Heart right ventricle (tissue), 16 donors: ENCODE results near the gene ST6GALNAC5. TPM values are rescaled to one million over a fixed set of nuclear protein-coding genes. Genes with fewer than 3 reads are reported as not detected.

Experiments
- ATAC-seq, 8 donors: fragments of 200-7000 bp; cut with Tn5 transposase; one replicate each; pipeline ENCODE4 v1.9.1; 2020; ENCODE audit warnings: mild to moderate bottlenecking in 8 of 8, moderate library complexity in 8 of 8, moderate number of reproducible peaks in 1 of 8
- DNase-seq, 2 donors: peaks; one replicate each; pipeline ENCODE4 v3.0.0-alpha.2; 2020
- H3K27ac ChIP-seq, 10 donors: fragments of 200-600 bp; sonication (generic) in 2 of 10; one replicate each; pipeline versions ENCODE4 v1.5.0 to v1.8.0; 2020 to 2022; ENCODE audit warnings: mild to moderate bottlenecking in 3 of 10
- H3K27me3 ChIP-seq, 7 donors: fragments of 200-600 bp; one replicate each; pipeline ENCODE4 v1.8.0; 2021 to 2022; ENCODE audit warnings: mild to moderate bottlenecking in 2 of 7
- H3K36me3 ChIP-seq, 9 donors: fragments of 200-600 bp; sonication (generic) in 1 of 9; one replicate each; pipeline versions ENCODE4 v1.5.0 to v1.8.0; 2020 to 2022; ENCODE audit warnings: mild to moderate bottlenecking in 2 of 9
- H3K4me1 ChIP-seq, 9 donors: fragments of 200-600 bp; sonication (generic) in 1 of 9; one replicate each; pipeline versions ENCODE4 v1.5.0 to v1.8.0; 2020 to 2022; ENCODE audit warnings: mild to moderate bottlenecking in 4 of 9
- H3K4me3 ChIP-seq, 10 donors: fragments of 200-600 bp; sonication (generic) in 2 of 10; one replicate each; pipeline versions ENCODE4 v1.5.0 to v1.8.0; 2020 to 2022; ENCODE audit warnings: mild to moderate bottlenecking in 7 of 10, moderate library complexity in 2 of 10
- H3K9me3 ChIP-seq, 11 donors: fragments of 200-600 bp in 10 of 11; sonication (generic) in 2 of 11; one replicate each; pipeline versions ENCODE4 v1.5.0 to v1.8.0; 2013 to 2022; ENCODE audit warnings: mild to moderate bottlenecking in 2 of 11, control low read depth in 1 of 11, moderate library complexity in 1 of 11
- WGBS, 2 donors: extraction: QIAGEN DNeasy Blood & Tissue Kit; methylation state at CpG; one replicate each; pipeline ENCODE4 v1.1.7; 2013; ENCODE audit warnings: inconsistent platforms in 1 of 2; 5-methylcytosine and 5-hydroxymethylcytosine counted together
- intact Hi-C, 10 donors: fragments of 100-400 bp; cut with DNase I; formaldehyde crosslinking; loops; one replicate each; pipeline versions ENCODE4 v1.11.1 to v1.14.2; 2022
- polyA plus RNA-seq, 2 donors: library from polyadenylated mRNA; stranded (reverse); fragments of 200-250 nt; gene quantifications; one replicate each; pipeline ENCODE4 v1.2.3, GENCODE V29; 2013
- total RNA-seq, 10 donors: library from RNA; stranded (reverse); fragmentation: NEBNext Ultra II Directional in 3 of 10; extraction: Animal tissue kit (Norgen Biotek cat#: 25700) in 3 of 10; gene quantifications; one replicate each; pipeline versions ENCODE4 v1.2.1 to v1.2.4, GENCODE V29; 2021 to 2023
- TF ChIP-seq, protein P1 (sequence below), 9 donors: fragments of 200-600 bp; sonication (generic) in 2 of 9; IDR thresholded peaks; one replicate each; pipeline versions ENCODE4 v1.5.0 to v1.8.0; 2021 to 2022; ENCODE audit warnings: antibody characterized with exemption in 9 of 9, mild to moderate bottlenecking in 5 of 9, moderate library complexity in 1 of 9
- donor health status: Arrhythmogenic right ventricular cardiomyopathy.
- donor health status: ischemic (EF 13 %, LVEDD 7.1; RV severe dilation, severe dysfunction).
- donor health status: healthy with polysubstance abuse.
- donor health status: DM: no; HTN: yes; CAD: no.
- donor health status: DM: no; HTN: no; CAD: no.
- donor health status: ischemic (EF 25% LVEDD 6.9; RV normal size, moderate dysfunction).
- donor health status: ischemic (EF 25% LVEDD 5.7; RV mildly dilated, moderate dysfunction).
- donor health status: healthy.
- donor health status: DM: yes; HTN: yes; CAD: no.
- donor health status: Ischemic cardiomyopathy.
- donor health status: ischemic (EF 35%, LVEDD 5.7; RV mildly dilated, moderate dysfunction).
- donor health status: nonischemic (EF 11% LVEDD 7.7; RV severe dilation, severe dysfunction).
- donor health status: DM: yes; HTN: yes; CAD: no.
- donor health status: PGD.
- donor health status: ischemic (EF 29% LVEDD 5.4; RV normal size, mild dysfunction).
- donor health status: nonischemic (EF 23%, LVEDD 6.1; RV moderate dilation, normal function).

The ST6GALNAC5 gene
- total and polyA plus RNA-seq, 12 donors, result 0.17 to 1.3 (median 0.35) TPM; not detected in 2

DNA sequence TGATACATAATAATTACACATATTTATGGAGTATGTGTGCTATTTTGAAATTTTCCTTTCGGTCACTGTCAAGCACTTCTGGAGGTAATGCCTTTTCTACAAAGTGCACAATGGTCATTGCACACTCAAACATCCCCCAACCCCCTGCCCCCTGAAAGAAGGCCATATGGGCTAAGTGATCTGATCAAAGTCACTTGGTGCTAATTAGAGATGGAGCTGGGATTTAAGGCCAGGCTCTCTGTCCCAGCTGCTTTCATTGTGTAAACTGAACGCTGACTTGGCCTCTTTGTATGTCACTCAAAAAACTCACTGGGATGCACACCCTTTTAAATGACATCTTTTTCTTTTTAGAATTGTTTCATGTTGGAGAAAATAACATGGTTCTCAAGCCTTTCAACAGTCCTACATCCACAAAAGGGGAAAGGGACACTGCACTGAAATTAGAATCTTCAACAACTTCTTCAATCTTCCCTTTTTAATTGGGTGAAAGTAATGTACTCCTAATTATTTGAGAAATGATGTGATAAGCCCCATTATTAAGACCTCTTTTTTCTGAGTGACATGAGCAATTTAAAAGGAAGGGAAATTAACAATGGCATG lies 149.2 kb downstream of the ST6GALNAC5 start:
- Histone ChIP-seq H3K4me1 (no peaks in the 10 kb centered on the region), H3K9me3 (no peaks in the 10 kb centered on the region), H3K27ac (no peak overlapping the region), H3K36me3 (no peaks in the 10 kb centered on the region), H3K27me3 (peaks cover 0 to 9% (median 0%) of the 10 kb centered on the region in 7 donors), H3K4me3 (no peak overlapping the region)
- intact Hi-C loops, result loop anchor here in 1 of 10 donors (5.0 kb wide), 1 partner anchor 354 kb away; no protein-coding TSS in a partner anchor
- DNase-seq, result no peak
- TF ChIP-seq, protein P1, sequence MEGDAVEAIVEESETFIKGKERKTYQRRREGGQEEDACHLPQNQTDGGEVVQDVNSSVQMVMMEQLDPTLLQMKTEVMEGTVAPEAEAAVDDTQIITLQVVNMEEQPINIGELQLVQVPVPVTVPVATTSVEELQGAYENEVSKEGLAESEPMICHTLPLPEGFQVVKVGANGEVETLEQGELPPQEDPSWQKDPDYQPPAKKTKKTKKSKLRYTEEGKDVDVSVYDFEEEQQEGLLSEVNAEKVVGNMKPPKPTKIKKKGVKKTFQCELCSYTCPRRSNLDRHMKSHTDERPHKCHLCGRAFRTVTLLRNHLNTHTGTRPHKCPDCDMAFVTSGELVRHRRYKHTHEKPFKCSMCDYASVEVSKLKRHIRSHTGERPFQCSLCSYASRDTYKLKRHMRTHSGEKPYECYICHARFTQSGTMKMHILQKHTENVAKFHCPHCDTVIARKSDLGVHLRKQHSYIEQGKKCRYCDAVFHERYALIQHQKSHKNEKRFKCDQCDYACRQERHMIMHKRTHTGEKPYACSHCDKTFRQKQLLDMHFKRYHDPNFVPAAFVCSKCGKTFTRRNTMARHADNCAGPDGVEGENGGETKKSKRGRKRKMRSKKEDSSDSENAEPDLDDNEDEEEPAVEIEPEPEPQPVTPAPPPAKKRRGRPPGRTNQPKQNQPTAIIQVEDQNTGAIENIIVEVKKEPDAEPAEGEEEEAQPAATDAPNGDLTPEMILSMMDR (IDR thresholded peaks at IDR 0.05), result no peak
- no peak for ATAC-seq
- 78 to 84% methylated on average over 2 of the region's 2 CpGs for WGBS, 2 donors

DNA sequence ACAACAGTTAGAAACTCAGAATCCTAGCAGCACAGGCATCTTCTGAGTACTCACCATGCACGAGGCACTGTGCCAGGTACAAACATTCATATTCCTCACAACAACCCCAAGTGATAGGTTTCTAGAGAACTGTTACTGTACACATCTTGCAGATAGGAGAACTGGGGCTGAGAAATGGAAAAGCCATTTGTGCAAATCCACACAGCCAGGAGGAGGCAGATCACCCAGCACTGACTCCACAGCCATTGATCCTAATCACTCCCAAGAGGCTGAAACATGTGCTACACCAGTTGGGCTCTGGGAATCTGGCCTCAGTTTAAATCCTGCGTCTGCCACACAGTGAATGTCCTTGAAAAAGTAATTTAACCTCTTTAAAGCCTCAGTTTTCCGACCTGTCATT lies 151.0 kb downstream of the ST6GALNAC5 start:
- H3K4me3 ChIP-seq, result no peak overlapping the region
- no peak overlapping the region for H3K27ac ChIP-seq
- no peak for ATAC-seq
- peaks cover 0 to 9% (median 0%) of the 10 kb centered on the region in 7 donors for H3K27me3 ChIP-seq
- H3K9me3 ChIP-seq, result no peaks in the 10 kb centered on the region
- H3K4me1 ChIP-seq, result no peaks in the 10 kb centered on the region
- no peaks in the 10 kb centered on the region for H3K36me3 ChIP-seq
- 35 to 42% methylated on average over 3 of the region's 3 CpGs for WGBS, 2 donors
- intact Hi-C loops, result loop anchor here in 1 of 10 donors (5.0 kb wide), 1 partner anchor 356 kb away; no protein-coding TSS in a partner anchor
- no peak for DNase-seq
- TF ChIP-seq, protein P1 (IDR thresholded peaks at IDR 0.05), result no peak

- TF ChIP-seq, protein P1 (IDR thresholded peaks at IDR 0.05), result no peak
- DNase-seq (no peak), ATAC-seq (no peak)
- 59 to 74% methylated on average over 1 of the region's 1 CpG for WGBS, 2 donors
- peaks cover 0 to 9% (median 0%) of the 10 kb centered on the region in 7 donors for H3K27me3 ChIP-seq
- intact Hi-C loops, result loop anchor here in 1 of 10 donors (5.0 kb wide), 1 partner anchor 356 kb away; no protein-coding TSS in a partner anchor
- H3K4me1 ChIP-seq, result no peaks in the 10 kb centered on the region
- no peaks in the 10 kb centered on the region for H3K9me3 ChIP-seq
- H3K27ac ChIP-seq, result no peak overlapping the region
- H3K36me3 ChIP-seq, result no peaks in the 10 kb centered on the region
- H3K4me3 ChIP-seq, result no peak overlapping the region
Measured at GRCh38 chr1:77018761-77019160, 151.5 kb downstream of the ST6GALNAC5 start.

DNA sequence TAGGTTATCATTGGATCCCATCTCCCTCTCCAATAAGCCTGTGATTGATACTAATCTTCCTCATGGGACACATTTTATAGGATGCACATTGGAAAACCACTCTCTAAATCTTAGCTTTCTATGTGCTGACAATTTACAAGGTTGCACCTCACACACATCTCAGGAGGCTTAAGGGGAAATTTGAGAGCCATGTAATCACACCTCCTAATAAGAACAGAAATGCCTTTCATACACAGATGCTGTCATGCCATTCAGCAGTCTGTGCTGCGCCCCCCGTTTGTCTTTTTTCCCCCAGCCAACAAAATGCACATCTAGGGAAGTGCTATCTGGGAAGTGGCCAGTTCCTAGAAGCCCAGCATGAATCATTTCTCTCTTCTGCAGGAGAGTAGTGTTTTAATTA lies 154.5 kb downstream of the ST6GALNAC5 start:
- Histone ChIP-seq H3K36me3 (no peaks in the 10 kb centered on the region), H3K4me1 (no peaks in the 10 kb centered on the region), H3K27me3 (peaks cover 0 to 6% (median 0%) of the 10 kb centered on the region in 7 donors), H3K27ac (no peak overlapping the region), H3K4me3 (no peak overlapping the region), H3K9me3 (no peaks in the 10 kb centered on the region)
- TF ChIP-seq, protein P1 (IDR thresholded peaks at IDR 0.05), result no peak
- intact Hi-C loops, result no loop called here
- DNase-seq (no peak), ATAC-seq (no peak)
- WGBS, 2 donors, result 59 to 70% methylated on average over 2 of the region's 2 CpGs
